SU-DHL-6 (cell line): ENCODE results near the gene PIP5K1B.
"Not testable (repeated sequence)": the region's sequence is repeated elsewhere in the genome, so short reads cannot be mapped to it uniquely, and the experiment has no call there.

Source experiments
- H2AFZ ChIP-seq: fragments of 200-600 bp; sonication (generic); 2 replicates; pipeline ENCODE4 v1.6.1; 2014; ENCODE audit warnings: low read depth, mild to moderate bottlenecking, moderate library complexity, mixed read lengths, antibody characterized with exemption, low read length; ENCODE audit not compliant: severe bottlenecking
- H3F3A ChIP-seq: fragments of 200-600 bp; shearing (Covaris generic); 2 replicates; pipeline ENCODE4 v1.6.0; 2016; ENCODE audit warnings: antibody characterized with exemption, mild to moderate bottlenecking; ENCODE audit not compliant: insufficient read depth
- H3K27ac ChIP-seq: fragments of 200-600 bp; sonication (generic); 2 replicates; pipeline ENCODE4 v1.5.1; 2016; ENCODE audit warnings: low read depth, mild to moderate bottlenecking, low read length, moderate library complexity, mixed read lengths
- H3K27me3 ChIP-seq: fragments of 200-600 bp; sonication (generic), shearing (Covaris generic); 2 replicates; pipeline ENCODE4 v1.6.0; 2014; ENCODE audit warnings: mild to moderate bottlenecking, low read length
- H3K36me3 ChIP-seq: fragments of 200-600 bp; sonication (generic); 2 replicates; pipeline ENCODE4 v1.6.1; 2014; ENCODE audit warnings: mild to moderate bottlenecking, low read length, mixed read lengths
- H3K4me2 ChIP-seq: fragments of 300-600, 200-600 bp; shearing (Covaris generic), sonication (generic); 2 replicates; pipeline ENCODE4 v1.6.0; 2014; ENCODE audit warnings: low read length, low read depth, mild to moderate bottlenecking; ENCODE audit not compliant: poor library complexity, severe bottlenecking
- H3K4me3 ChIP-seq: fragments of 200-600 bp; sonication (generic); 2 replicates; pipeline ENCODE4 v1.5.1; 2014; ENCODE audit warnings: antibody characterized with exemption, low read length, mild to moderate bottlenecking, mixed read lengths; ENCODE audit not compliant: insufficient read depth, poor library complexity, severe bottlenecking
- H3K79me2 ChIP-seq: fragments of 200-600 bp; sonication (generic); 2 replicates; pipeline ENCODE4 v1.6.1; 2014; ENCODE audit warnings: mild to moderate bottlenecking, low read length, moderate library complexity; ENCODE audit not compliant: insufficient read depth
- H3K9ac ChIP-seq: fragments of 200-600 bp; sonication (generic); 2 replicates; pipeline ENCODE4 v1.7.0; 2014; ENCODE audit warnings: mild to moderate bottlenecking, low read length
- H3K9me2 ChIP-seq: fragments of 200-600 bp; sonication (generic); replicated peaks from 2 replicates; pipeline ENCODE4 v1.6.1; 2014; ENCODE audit warnings: low read length; ENCODE audit not compliant: insufficient read depth
- H3K9me3 ChIP-seq: fragments of 200-600 bp; sonication (generic); 2 replicates; pipeline ENCODE4 v1.6.1; 2014; ENCODE audit warnings: low read length, mixed read lengths; ENCODE audit not compliant: insufficient read depth
- H4K20me1 ChIP-seq: fragments of 200-600 bp; sonication (generic); 2 replicates; pipeline ENCODE4 v1.6.1; 2014; ENCODE audit warnings: low read depth, mild to moderate bottlenecking, antibody characterized with exemption, low read length, moderate library complexity, mixed read lengths
- EZH2phosphoT487 ChIP-seq: fragments of 200-600 bp; sonication (generic), shearing (Covaris generic); conservative IDR thresholded peaks from 2 replicates; pipeline ENCODE4 v1.6.1; 2018; ENCODE audit warnings: mild to moderate bottlenecking, antibody characterized with exemption, low read length, moderate library complexity, mixed read lengths
- TF ChIP-seq, protein P1 (sequence below): fragments of 200-600 bp; sonication (generic); IDR thresholded peaks from one replicate; pipeline ENCODE4 v1.5.1; 2017; ENCODE audit warnings: antibody characterized with exemption, mild to moderate bottlenecking, low read length, moderate library complexity; ENCODE audit not compliant: insufficient read depth, poor library complexity, severe bottlenecking

The PIP5K1B gene

DNA sequence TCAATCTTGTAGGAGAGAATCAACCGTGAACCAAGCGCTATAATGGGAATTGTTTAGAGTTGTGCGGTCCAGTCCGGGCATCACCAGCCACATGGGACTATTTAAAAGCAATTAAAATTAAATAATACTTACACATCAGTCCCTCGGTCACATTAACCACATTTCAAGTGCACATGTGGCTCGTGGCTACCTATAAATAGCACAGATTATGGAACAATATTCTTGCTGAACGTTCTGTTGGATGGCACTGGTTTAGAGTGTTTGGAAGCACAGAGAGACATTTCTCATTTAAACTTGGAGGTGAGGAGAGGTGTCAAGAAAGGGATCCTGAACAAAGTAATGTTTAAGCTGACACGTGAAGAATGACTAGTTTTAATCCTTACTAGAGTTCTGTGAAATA, 12.5 kb upstream of the PIP5K1B start:
- Histone ChIP-seq H3K9ac (no peak overlapping the region), H3K36me3 (peaks cover 2% of the 10 kb centered on the region; the same call in 1 of the 2 replicates), H3K9me3 (no peaks in the 10 kb centered on the region), H3K4me3 (no peak overlapping the region), H4K20me1 (no peaks in the 10 kb centered on the region), H3K9me2 (no peaks in the 10 kb centered on the region), H3K27me3 (no peaks in the 10 kb centered on the region), H3K27ac (no peak overlapping the region), H3K4me2 (no peak overlapping the region), H3F3A (no peaks in the 10 kb centered on the region), H2AFZ (no peak overlapping the region), H3K79me2 (no peaks in the 10 kb centered on the region)
- TF ChIP-seq EZH2phosphoT487, result no peak
- TF ChIP-seq, protein P1, sequence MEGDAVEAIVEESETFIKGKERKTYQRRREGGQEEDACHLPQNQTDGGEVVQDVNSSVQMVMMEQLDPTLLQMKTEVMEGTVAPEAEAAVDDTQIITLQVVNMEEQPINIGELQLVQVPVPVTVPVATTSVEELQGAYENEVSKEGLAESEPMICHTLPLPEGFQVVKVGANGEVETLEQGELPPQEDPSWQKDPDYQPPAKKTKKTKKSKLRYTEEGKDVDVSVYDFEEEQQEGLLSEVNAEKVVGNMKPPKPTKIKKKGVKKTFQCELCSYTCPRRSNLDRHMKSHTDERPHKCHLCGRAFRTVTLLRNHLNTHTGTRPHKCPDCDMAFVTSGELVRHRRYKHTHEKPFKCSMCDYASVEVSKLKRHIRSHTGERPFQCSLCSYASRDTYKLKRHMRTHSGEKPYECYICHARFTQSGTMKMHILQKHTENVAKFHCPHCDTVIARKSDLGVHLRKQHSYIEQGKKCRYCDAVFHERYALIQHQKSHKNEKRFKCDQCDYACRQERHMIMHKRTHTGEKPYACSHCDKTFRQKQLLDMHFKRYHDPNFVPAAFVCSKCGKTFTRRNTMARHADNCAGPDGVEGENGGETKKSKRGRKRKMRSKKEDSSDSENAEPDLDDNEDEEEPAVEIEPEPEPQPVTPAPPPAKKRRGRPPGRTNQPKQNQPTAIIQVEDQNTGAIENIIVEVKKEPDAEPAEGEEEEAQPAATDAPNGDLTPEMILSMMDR, result no peak

DNA sequence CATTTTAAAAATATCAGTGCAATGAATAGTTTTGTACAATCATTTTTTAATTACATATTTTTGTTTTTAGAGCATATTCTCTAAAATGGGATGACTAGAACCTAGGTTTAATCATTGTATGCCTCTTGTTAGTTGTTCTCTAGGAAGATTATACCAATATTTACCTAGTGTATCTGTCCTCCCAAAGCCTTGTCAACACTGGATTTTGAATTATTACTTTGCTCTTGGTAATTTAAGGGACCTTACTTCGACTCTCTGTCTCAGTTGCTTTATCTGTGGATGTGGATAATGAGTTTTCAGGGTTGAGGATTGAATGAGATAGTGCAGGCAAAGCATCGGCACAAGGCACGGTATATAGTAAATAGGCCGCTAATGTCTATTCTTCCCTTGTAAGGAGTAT, 10.9 kb upstream of the PIP5K1B start:
- H3F3A ChIP-seq, result no peaks in the 10 kb centered on the region
- no peak overlapping the region for H3K9ac ChIP-seq
- H3K4me2 ChIP-seq, result no peak overlapping the region
- no peaks in the 10 kb centered on the region for H3K27me3 ChIP-seq
- H3K9me3 ChIP-seq, result no peaks in the 10 kb centered on the region
- no peaks in the 10 kb centered on the region for H4K20me1 ChIP-seq
- TF ChIP-seq, protein P1, result no peak
- no peak for TF ChIP-seq EZH2phosphoT487
- no peaks in the 10 kb centered on the region for H3K79me2 ChIP-seq
- no peak overlapping the region for H2AFZ ChIP-seq
- H3K36me3 ChIP-seq, result peaks cover 2% of the 10 kb centered on the region; the same call in 1 of the 2 replicates
- no peak overlapping the region for H3K4me3 ChIP-seq
- H3K27ac ChIP-seq, result no peak overlapping the region
- H3K9me2 ChIP-seq, result no peaks in the 10 kb centered on the region

DNA sequence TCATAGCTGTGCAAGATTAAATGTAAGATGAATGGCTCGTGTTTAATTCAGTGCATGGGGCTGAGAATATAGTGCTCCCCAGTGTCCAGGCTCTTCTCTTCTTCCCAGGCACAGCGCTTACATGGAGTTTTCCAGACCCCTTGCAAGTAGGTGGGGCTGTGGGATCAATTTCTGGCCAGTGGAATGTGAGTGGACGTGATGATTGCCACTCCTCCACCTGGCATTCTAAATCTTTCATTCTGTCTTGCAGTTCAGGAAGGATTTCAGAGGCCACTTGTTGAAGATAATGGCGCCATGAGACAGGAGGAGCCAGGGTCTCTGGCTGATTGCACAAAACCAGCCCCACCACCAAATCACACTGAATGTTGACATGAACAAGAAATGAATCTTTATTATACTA, 7.2 kb upstream of the PIP5K1B start:
- Histone ChIP-seq H3K9me2 (no peaks in the 10 kb centered on the region), H3K4me3 (no peak overlapping the region), H3K4me2 (no peak overlapping the region), H3K9me3 (no peaks in the 10 kb centered on the region), H3K9ac (no peak overlapping the region), H3K36me3 (peaks cover 2% of the 10 kb centered on the region; the same call in 1 of the 2 replicates), H2AFZ (no peak overlapping the region), H3K27ac (no peak overlapping the region), H3K79me2 (no peaks in the 10 kb centered on the region), H3F3A (no peaks in the 10 kb centered on the region), H3K27me3 (no peaks in the 10 kb centered on the region), H4K20me1 (no peaks in the 10 kb centered on the region)
- TF ChIP-seq, protein P1, result no peak
- TF ChIP-seq EZH2phosphoT487, result no peak

DNA sequence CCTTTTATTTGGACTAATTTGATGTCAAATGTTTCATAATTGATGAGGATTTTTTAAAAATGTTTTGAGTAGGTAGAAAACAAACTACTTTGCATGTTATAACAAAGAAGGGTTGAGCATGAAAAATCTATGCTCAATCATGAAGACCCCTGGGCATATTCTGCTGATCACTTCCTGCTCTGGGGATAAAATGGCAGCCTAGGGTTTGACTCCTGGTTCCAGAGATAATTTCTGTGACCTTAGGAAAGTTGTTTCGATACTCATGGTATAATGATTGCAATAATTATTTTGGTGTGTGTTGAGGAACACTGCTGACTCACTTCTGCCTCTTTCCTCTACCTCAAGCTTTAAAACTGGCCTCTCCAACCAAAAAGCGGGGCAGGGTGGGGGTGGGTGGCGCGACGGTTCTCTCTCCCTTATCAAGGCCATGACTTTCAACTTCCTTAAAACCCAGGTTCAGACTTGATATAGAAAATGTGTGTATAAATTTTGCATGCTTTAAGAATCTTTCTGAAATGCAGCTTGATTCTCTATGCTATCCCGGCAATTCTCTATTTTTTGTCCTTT, 6.0 kb upstream of the PIP5K1B start:
- H3K9ac ChIP-seq, result no peak overlapping the region
- H3K79me2 ChIP-seq, result no peaks in the 10 kb centered on the region
- H3K4me2 ChIP-seq, result no peak overlapping the region
- no peaks in the 10 kb centered on the region for H3K9me3 ChIP-seq
- H2AFZ ChIP-seq, result no peak overlapping the region
- TF ChIP-seq, protein P1, result no peak
- no peak for TF ChIP-seq EZH2phosphoT487
- H3K4me3 ChIP-seq, result no peak overlapping the region
- H3K9me2 ChIP-seq, result no peaks in the 10 kb centered on the region
- H3K27me3 ChIP-seq, result no peaks in the 10 kb centered on the region
- no peak overlapping the region for H3K27ac ChIP-seq
- H3F3A ChIP-seq, result no peaks in the 10 kb centered on the region
- no peaks in the 10 kb centered on the region for H4K20me1 ChIP-seq
- peaks cover 2% of the 10 kb centered on the region; the same call in 1 of the 2 replicates for H3K36me3 ChIP-seq

DNA sequence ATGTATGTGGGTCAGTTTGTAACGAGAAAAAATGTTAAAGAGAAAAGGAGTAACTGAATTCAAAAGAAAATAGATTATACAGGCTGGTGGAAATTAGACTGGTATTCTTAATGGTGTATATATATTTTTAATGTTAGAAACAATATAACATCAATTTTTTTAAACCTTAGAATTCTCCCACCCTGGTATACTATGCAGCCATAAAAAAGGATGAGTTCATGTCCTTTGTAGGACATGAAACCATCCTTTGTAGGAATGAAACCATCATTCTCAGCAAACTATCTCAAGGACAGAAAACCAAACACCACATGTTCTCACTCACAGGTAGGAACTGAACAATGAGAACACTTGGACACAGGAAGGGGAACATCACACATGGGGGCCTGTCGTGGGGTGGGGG, 5.4 kb upstream of the PIP5K1B start:
- H4K20me1 ChIP-seq, H3K27me3 ChIP-seq, H3K4me3 ChIP-seq, H3K27ac ChIP-seq, H3K36me3 ChIP-seq, H2AFZ ChIP-seq, H3K4me2 ChIP-seq, H3K9me3 ChIP-seq, H3F3A ChIP-seq, H3K79me2 ChIP-seq, H3K9ac ChIP-seq, H3K9me2 ChIP-seq: not testable (repeated sequence)
